Left ventricle myocardium superior (tissue), 1 donor: ENCODE measurements around the gene GFI1B. TPM values are rescaled to one million over a fixed set of nuclear protein-coding genes. Genes with fewer than 3 reads are reported as not detected.
A peak's percentile ranks its signal among the peaks of the same experiment; 100 is the strongest.
"Not testable (repeated sequence)": the region's sequence is repeated elsewhere in the genome, so short reads cannot be mapped to it uniquely, and the experiment has no call there.

ENCODE experiments used
- ATAC-seq: fragments of 200-7000 bp; cut with Tn5 transposase; one replicate; pipeline ENCODE4 v1.9.1; 2020; ENCODE audit warnings: mild to moderate bottlenecking, moderate library complexity
- DNase-seq: peaks from one replicate; pipeline ENCODE4 v3.0.0-alpha.2; 2020
- intact Hi-C: fragments of 100-400 bp; cut with micrococcal nuclease; formaldehyde crosslinking; loops from one replicate; pipeline ENCODE4 v1.11.0; 2022
- total RNA-seq: library from RNA; stranded (reverse); fragmentation: NEBNext Ultra II Directional; extraction: Animal tissue kit (Norgen Biotek cat#: 25700); gene quantifications from one replicate; pipeline ENCODE4 v1.2.1, GENCODE V29; 2021
- donor health status: DM: no; HTN: yes; CAD: no; lungs with severe emphysema.

The GFI1B gene
- total RNA-seq, 1 donor from 2014 or later = 0.25 TPM

DNA sequence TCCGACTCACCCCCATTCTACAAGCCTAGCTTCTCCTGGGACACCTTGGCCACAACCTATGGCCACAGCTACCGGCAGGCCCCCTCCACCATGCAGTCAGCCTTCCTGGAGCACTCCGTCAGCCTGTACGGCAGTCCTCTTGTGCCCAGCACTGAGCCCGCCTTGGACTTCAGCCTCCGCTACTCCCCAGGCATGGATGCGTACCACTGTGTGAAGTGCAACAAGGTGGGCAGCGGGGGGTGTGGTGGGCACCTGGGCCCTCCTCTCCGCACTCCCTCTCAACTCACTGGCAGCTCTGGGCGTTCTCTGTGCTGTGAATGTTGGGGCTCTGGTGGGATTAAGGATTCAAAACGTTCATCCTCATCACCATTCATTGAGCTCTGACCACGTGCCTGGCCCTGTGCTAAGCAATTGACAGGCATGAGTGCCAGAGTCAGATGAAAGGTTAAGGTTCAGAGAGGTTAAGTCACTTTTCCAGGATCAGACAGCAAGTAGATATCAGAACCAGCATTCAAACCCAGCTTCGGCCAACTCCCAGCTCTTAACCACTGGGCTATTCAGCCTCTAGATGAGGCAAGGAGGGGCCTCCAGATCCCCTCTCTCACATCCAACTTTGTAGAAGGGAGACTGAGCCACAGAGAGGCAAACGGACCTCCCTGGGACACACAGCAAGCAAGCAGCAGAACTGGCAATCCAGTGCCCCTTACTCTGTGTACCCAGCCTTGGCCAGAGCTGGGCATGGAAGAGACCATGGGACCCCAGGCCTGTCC lies 9.9 kb downstream of the GFI1B start:
- no peak for ATAC-seq
- no peak for DNase-seq
- intact Hi-C loops = no loop called here

GRCh38 chr9:132989014-132989310 lies 10.5 kb downstream of the GFI1B start:
- intact Hi-C loops = no loop called here
- ATAC-seq (no peak), DNase-seq (no peak)

DNA sequence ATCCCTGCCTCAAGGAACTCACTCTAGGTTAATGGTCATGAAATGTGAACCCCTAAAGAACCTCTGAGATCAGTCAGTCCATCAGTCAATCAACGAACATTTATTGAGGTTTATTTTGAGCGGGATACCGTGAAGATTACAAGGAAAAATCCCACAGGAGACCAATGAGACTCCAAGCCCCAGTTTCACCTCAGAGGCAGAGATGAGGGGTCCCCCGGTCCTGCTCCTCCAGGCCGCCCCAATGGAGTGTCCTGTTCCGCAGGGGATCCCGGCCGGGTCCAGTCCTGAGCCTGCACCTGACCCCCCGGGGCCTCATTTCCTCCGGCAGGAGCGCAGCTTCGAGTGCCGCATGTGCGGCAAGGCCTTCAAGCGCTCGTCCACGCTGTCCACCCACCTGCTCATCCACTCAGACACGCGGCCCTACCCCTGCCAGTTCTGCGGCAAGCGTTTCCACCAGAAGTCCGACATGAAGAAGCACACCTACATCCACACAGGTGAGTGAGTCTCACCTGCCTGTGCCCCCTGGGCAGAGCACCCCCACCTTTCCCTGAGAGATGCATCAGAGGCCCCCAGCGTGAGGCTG lies 11.0 kb downstream of the GFI1B start:
- intact Hi-C loops = no loop called here
- ATAC-seq (no peak), DNase-seq (no peak)

- intact Hi-C loops, ATAC-seq, DNase-seq: not testable (repeated sequence)
These were observed 11.6 kb downstream of the GFI1B start for GRCh38 chr9:132989998-132990557.

GRCh38 chr9:132990781-132991180 lies 12.3 kb downstream of the GFI1B start:
- intact Hi-C loops = no loop called here
- DNase-seq = no peak
- ATAC-seq = no peak

DNA sequence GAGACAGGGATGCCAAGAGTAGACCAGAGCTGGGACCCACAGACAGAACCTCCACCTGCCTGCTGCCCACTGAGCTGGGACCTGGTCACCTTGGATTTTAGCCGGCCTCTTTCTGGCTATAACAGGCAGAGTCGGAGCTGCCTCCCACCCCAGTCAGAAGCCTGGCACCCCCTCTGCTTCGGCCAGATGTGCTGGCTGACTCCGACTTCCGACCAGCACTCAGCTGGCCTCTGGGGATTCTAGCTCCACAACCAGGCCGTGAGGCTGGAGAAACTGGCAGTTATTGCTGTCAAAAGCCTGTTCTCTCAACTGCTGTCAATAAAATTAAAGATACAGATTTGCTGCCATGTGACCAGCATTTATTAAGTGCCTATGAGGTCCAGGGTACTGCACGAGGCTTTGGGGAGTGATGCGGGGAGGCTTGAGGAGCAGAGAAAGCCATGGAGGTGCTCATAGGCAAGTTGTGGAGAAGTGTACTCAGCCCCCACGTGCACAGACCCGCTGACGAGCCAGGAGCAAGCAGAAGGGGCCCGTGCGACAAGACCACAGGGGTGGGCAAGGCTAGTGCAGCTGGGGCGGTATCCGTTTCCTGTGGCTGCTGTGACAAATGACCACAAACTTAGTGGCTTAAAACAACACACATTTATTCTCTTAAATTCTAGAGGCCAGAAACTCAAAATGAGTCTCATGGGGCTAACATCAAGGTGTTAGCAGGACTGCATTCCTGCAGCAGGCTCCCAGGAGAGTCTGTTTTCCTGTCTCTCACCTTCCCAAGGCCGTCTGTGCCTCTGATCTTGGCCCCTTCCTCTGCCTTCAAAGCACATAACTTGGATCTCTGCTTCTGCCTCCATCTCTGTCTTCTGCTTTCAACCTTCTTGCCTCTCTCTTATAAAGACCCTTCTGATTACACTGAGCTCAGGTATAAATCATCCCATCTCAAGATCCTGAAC lies 13.1 kb downstream of the GFI1B start:
- ATAC-seq (no peak), DNase-seq (no peak)
- intact Hi-C loops = no loop called here

DNA sequence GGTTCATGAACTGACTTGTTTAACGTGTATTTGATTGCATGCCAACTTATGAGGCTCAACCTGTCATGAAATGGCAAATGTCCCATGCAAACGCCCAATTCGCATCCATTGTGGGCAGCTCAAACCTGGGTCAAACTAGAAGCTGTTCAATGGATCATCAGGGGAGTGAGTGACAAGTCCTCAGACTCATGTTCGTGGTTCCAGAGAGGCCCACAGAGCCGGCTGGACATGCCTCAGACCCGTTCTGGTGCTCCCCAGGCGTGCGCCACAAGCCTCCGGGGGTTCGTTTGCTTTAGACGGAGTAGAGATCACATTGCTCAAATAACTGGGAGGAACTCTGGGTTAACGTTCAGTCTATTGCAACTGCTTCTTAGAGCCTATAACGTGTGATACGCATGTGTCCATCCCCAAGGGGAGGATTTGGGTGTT lies 15.0 kb downstream of the GFI1B start:
- no peak for DNase-seq
- no peak for ATAC-seq
- intact Hi-C loops = no loop called here

DNA sequence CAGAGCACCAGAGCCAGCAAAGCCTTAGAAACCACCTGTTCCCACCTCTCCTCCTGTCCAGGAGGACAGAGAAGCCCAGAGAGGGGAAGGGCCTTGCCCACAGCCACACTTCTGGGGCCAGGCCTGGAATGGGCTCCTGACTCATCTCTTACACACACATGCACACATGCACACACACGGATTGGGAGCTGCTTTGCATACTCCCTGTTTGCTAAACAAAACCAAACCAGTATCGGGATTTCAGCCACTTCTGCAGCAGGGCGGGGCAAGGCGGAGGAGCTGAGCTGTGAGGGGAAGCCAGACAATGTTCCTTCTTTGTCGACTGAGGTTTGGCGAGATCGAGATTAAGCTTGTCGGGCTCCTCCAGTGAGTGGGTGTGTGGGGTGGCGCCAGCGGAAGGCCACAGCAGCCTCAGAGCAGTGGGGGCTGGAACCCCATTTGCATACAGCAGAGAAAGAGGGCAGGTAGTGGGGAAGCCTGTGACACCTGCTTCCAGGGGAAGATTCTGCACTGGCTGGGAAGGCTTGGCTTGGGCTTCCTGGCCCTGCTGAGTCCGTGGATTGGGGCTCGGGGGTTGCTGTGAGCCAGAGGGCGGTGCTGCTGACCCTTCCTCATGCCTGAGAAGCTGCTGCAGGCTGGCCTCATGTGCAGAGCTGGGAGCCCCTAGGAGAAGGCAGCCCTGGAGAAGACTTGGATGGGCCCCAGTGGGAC lies 16.1 kb downstream of the GFI1B start:
- ATAC-seq (no peak), DNase-seq (no peak)
- intact Hi-C loops = no loop called here

DNA sequence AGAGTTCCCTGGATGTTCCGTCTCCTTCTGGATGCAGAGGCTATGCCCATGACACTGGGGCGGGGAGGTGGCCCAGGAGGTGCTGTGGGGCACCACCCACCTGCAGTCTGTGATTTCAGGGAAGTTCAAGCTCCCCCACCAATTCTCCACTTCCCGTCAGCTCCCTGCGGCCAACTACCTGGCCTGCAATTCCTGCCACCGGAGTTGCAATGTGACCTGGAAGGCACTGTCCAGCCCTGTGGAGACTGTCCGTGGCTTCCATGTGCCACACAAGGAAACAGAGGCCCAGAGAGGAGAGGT lies 16.6 kb downstream of the GFI1B start:
- intact Hi-C loops = no loop called here
- ATAC-seq = no peak
- DNase-seq = no peak

DNA sequence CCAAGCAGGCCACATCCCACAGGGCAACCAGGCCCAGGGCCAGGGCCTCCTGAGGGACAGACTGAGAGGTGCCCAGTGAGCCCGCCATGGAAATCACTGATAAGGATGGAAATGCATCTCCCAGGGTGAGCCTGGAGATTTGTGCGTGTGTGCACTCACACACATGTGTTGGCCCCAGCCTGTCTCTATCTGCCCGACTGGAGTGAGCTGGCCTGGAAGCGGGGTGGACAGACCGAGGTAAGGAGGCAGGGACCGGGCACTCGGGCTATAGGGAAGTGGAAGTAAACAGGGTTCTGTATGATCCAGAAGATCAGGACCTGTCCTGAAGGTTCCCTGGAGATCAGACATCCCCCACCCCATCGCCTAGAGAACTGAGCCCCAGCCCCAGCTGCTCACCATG lies 17.4 kb downstream of the GFI1B start:
- DNase-seq = no peak
- ATAC-seq = no peak
- intact Hi-C loops = no loop called here

DNA sequence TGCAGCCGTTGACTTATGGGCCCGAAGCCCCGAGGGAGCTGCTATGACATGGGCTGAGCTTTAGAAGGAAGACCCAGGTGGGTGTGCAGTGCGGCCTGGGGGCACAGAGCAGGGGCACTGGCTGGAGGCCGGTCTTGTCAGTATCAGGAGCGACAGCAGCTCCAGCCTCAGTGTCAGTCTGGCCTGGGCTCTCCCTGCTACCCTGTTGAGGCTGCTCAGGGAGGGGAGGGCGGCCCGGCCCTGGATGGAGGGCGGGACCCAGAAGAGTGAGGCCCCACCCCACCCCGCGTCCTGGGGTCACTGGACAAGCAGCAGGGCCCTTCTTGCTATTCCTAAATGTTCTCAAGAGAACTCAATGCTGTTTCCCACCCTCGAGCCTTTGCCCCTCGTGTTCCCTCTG lies 18.0 kb downstream of the GFI1B start:
- ATAC-seq (no peak), DNase-seq (no peak)
- intact Hi-C loops = no loop called here

DNA sequence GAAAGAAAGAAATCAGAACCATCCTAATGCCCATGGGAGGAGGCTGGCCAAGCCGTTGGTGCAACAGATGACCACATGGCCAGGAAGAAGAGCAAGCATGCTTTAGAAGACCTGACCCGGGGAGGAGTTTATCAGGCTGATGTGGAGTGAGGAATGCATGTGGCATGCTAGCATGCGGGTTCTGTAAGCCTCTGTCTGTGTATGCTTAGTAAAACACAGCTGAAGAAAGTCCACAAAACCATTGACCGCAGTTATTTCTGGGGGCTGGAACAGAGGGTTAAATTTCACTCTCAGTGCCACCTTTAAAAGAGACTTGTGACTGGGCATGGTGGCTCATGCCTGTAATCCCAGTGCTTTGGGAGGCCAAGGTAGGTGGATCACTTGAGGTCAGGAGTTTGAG lies 19.1 kb downstream of the GFI1B start:
- DNase-seq = no peak
- no peak for ATAC-seq
- intact Hi-C loops = no loop called here

DNA sequence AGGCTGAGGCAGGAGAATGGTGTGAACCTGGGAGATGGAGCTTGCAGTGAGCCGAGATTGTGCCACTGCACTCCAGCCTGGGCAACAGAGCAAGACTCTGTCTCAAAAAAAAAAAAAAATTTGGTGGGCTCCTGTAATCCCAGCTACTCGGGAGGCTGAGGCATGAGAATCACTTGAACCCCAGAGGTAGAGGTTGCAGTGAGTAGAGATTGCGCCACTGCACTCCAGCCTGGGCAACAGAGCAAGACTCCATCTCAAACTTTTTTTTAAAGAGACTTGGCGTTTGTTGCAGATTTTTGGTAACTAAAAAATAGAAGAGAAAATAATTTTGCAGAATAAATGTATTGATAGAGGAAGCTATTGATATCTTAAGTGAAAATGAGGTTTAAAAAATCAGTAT lies 19.7 kb downstream of the GFI1B start:
- DNase-seq, intact Hi-C loops, ATAC-seq: not testable (repeated sequence)

DNA sequence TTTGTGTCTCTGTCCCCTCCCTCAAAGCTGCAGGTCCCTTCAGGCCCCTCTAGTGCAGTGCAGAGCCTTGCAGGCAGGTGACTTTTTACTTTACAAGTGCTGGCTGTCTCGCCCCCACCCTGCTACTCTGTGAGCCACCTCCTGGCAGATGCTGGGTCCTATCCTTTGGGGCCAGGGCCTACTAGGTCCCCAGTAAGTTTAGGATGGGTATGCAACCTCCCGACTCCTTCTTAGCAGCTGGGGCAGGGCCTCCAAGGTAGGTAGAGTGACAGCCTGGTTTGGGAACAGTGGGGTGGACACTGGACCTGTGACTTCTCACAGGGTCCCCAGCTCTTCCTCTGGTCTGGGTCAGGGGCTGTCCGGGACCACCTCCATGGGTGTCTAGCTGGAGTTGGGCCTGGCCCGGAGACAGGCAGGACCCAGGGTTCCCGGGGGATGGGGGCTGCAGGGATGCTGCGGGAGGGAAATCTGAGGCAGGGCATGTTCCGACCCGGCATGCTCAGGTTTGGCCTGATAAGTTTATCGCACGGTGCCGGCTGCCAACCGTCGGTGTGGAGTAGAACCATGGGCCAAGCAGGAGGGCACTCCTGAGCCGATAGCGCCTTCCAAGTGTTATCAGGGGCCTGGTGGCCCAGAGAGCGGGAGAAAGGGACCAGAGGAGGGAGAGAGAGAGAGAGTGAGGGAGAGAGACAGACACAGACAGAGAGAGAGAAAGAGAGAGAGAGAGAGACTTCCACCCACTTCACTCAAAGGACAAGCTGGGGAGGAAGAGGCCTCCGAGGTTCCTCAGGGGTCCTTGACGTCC lies 20.5 kb downstream of the GFI1B start:
- DNase-seq (peak; percentile 56), ATAC-seq (peak; percentile 88)

DNA sequence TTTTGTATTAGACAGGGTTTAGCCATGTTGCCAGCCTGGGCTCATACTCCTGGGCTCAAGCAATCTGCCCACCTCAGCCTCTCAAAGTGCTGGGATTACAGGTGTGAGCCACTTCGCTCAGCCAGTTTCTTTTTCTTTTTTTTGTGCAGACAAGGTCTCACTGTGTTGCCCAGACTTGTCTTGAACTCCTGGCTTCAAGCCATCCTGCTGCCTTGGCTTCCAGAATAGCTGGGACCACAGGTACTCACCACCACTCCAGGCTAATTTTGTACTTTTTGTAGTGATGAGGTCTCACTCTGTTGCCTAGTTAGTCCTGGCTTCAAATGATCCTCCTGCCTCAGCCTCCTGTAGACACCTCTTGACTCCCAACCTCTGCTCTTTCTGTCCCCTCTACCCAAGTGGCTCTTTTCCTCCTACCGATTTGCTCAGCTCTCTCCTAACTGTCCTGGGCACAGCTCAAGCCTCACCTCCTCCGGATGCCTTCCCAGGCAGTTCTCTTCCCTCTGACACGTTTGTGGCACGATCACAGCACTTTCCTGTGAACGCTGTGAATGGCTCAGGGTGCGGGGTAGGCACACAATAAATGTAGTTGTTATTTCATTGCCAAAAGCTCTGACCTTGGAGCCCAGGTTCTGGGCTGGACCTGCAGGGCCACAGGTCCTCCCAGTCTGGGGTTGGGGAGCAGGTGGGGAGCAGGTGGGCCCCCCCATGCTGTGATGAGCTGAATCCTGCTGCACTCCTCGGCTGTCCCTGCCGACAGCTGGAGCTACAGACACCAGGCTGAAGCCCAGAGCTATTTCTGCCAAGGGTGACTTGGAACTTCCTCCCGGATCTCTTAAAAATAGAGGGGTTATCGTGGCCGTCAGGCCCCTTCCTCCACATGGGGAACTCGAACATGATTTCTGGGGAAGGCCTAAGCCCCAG lies 23.9 kb downstream of the GFI1B start:
- ATAC-seq = no peak
- intact Hi-C loops = no loop called here
- no peak for DNase-seq

More for the DNA sequence above, 20.5 kb downstream of the GFI1B start:
- intact Hi-C loops = no loop called here

GRCh38 chr9:133003071-133003461 lies 24.6 kb downstream of the GFI1B start:
- ATAC-seq (no peak), DNase-seq (no peak)
- intact Hi-C loops = no loop called here

DNA sequence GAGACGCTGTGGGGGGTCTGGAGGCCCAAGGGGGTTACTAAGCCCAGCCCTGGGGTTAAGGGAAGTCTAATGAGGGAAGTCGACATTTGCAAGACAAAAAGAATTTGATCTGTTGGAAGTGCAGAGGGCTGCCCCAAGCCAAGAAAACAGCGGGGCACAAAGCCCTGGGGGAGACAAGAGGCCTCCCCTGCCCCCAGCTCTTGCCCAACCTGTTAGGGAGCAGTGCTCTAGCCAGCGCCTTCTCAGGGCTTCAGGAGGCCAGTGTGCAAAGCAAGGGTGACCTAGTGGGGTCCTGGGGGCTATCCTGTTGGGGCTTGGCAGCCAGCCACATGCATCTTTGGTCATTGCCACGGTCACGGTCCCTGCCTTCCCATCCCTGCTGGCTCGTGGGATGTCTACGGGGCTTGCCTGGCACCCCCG lies 25.2 kb downstream of the GFI1B start:
- intact Hi-C loops = no loop called here
- DNase-seq (no peak), ATAC-seq (no peak)
